ENCODE data around the gene SMAD7. TPM values are rescaled to one million over a fixed set of nuclear protein-coding genes. Genes with fewer than 3 reads are reported as not detected.

Gene SMAD7
- polyA plus RNA-seq, 1 donor, result 7.4 TPM

DNA sequence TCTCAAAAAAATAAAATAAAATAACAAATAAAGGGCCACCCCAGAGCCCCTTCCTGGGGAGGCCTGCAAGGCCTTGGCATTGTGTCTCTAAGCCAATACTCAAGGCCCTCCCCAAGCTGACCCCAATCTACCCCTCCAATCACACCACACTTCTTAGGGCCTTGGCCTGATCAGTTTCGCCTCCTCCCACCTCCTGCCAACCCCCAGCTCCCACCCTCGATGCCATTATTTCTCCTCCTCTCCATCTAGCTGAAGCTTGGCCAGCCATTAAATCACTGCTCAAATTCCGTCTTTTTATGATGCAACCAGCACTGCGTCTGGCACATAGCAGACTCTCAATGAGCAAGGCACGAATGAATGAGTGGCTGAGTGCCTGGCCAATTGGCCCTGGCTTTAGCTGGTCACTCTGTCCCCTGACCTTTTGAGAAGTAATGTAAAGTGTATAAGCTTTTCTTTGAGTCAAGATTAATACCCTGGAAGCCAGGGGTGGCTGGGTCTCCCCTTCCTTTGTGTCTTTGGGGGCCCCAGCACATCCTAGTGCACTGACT lies 55.9 kb downstream of the SMAD7 start:
- no peak for DNase-seq (ENCODE audit: low read depth)

- no peak for DNase-seq (ENCODE audit: low read depth)
These were observed 56.9 kb downstream of the SMAD7 start for GRCh38 chr18:48893608-48894600.

- no peak for DNase-seq (ENCODE audit: low read depth)
These were observed 57.6 kb downstream of the SMAD7 start for GRCh38 chr18:48893061-48893607.

- no peak for DNase-seq (ENCODE audit: low read depth)
These were observed 58.5 kb downstream of the SMAD7 start for GRCh38 chr18:48892146-48892855.

DNA sequence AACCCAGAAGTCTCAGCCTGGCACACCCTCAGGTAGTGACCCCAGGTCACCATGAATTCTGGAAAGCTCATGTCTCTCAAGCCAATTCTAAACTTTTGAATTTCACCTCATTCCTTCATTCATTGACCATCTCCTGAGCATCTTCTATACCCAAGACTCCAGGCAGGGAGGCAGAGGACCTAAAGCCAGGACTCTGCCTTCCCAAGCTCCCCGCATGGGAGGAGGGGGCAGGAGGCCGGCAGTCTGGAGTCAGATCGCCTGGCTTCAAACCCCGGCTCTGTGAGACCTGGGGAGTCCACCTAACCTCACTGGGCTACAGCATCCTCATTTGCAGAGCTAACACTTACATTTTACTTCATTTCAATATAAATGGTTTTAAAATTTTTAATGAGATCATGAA lies 59.0 kb downstream of the SMAD7 start:
- no peak for DNase-seq (ENCODE audit: low read depth)

DNA sequence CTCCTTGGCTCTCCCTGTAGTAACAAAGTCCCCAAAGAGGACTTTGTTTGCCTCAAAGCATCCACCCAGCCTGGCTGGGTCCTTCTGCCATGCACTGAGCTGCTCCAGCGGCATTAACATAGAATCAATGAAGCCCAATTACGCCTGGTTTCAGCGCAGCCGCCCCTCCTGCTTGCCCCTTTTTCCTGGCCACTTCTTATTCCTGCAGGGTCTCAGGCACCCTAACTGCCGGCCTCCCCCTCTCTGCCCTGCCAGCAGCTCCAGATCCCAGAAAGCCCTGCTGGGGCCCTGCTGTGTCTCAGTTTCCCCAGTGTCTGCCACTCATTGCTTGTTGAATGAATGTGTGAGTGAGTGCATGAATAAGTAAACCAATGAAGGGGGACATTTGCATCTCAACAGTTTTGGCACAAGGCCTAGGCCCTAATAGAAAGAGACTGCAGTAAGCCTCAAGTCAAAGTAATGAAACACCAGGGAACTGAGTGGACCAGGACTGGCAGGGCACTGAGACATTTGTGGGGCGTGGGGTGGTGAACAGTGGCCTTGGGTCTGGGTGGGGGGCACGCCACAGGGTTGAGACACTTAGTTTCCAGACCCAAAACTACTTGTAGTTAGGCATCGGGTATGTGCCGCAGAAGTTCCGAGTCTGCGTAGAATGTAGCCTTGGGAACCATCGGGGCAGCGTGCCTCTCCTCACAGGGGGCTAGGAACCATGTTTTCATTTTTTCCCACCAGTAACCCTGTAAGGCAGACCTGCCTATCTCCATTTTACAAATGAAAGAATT lies 60.6 kb downstream of the SMAD7 start:
- no peak for DNase-seq (ENCODE audit: low read depth)

DNA sequence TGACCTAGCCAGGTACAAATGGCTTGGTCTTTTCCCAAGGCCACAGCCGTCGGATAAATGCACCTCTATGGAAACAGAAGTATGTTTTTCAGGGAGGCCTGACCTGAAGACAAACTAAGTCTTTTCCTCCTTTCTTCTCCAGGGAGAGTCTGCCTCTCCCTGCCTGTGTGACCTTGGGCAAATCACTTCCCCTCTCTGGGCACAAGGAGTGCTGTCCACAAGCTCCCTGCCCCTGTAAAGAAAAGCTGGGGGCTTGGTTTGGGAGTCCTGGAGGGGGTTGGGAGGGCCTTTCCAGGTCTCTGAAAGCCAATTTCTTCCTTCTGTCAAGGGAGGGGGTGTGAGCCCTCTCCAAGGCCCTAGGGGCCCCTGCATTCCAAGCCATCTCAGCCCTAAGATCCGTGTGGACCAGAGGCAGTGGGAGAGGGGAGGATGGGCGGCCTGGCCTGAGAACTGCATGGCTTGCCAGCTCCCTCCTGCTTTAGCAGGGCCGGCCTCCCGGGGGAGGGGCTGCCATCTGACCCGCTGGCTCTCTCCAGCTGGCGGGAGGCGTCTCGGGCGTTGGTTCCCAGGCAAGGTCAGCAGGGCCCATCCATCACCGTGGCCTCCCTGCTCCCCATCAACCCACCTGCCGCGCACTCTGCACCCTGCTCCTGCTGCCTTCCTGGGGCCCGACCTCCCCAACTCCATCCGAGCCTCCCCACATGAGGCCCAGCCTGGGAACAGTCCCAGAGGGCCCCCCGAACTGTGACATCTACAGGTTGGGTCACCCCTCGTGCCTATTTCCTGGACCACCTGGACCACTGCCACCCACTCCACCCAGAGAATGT lies 61.4 kb downstream of the SMAD7 start:
- DNase-seq (ENCODE audit: low read depth), result no peak

DNA sequence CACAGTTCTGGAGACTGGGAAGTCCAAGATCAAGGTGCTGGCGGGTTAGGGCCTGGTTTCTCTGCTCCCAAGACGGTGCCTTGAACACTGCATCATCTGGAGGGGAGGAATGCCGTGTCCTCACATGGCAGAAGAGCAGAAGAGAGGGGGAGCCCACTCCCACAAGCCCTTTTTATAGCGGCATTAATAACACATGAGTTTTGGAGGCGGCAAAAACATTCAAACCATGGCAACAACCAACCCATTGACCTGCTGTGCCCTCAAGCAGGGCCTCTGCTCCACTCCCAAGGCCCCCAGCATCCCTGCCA lies 62.0 kb downstream of the SMAD7 start:
- no peak for DNase-seq (ENCODE audit: low read depth)

DNA sequence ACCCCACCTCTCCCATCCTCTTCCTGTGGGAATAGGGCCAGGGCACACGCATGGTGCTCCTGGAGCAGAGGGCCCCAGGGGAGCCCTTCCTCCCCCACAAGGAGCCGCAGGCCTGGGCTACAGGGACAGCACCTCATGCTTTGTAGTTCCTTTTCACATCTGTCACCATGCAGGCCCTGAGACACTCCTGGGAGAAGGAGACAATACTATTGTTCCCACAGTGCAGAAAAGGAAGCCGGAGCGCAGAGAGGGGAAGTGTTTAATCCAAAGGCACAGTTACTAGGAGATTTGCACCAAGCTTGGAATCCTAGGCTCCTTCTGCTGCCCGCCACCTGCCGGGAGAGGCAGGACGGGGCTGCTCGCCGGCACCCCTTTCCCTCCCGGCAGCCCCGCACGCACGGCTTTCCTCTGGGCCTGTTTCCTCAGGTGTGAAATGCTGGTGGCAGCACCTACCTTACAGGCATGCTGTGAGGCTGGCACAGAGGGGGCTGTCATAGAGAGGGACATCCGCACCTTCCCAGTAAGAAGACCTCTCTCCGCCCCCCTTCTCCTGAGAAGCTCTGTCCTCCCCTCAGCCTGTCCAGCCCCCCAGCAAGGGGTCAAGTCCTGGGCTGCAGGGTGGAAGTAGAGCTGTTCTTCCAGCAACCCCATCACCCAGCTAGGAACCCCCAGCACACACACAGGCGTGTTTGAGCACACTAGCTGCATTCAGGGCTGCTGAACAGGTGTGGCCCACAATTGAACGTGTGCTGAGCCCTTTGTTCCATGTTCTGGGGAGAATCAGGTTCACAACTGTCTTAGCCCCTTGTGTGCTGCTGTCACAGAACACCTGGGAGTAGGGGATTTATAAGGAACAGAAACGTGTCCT lies 62.6 kb downstream of the SMAD7 start:
- DNase-seq (ENCODE audit: low read depth), result no peak

DNA sequence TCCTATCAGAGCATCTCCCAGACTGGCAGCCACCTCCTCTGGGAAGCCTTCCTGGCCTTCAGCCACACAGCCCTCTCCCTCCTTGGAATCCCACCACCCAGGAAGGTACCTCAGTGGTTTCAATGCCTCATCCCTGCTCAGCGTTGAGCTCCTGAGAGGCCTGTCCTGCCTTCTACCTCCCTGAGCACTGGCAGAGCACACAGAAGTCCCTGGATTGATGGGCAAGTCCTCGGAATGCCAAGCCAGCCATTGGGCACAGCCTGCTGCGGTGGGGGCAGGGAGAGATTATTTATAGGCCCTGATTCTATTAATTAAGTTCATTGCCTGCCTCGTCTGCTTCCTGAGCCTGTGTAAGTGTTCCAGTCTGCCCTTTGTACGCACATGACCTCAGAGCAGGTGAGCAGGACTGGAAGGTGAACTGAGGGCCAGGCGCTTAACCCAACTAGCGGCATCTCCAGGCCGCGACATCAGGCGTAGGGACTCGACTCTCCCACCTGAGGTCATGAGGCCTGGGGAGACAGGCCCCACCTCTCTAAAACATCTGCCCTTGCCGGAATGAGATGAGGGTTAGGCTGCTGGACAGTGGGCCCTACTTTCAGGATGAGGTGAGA lies 63.4 kb downstream of the SMAD7 start:
- DNase-seq (ENCODE audit: low read depth), result no peak

- no peak for DNase-seq (ENCODE audit: low read depth)
These were observed 64.1 kb downstream of the SMAD7 start for GRCh38 chr18:48886520-48887293.

GRCh38 chr18:48885924-48886400 lies 64.8 kb downstream of the SMAD7 start:
- no peak for DNase-seq (ENCODE audit: low read depth)

- no peak for DNase-seq (ENCODE audit: low read depth)
These were observed 65.4 kb downstream of the SMAD7 start for GRCh38 chr18:48885266-48885923.

- DNase-seq (ENCODE audit: low read depth), result no peak
These were observed 66.0 kb downstream of the SMAD7 start for GRCh38 chr18:48884771-48885170.

DNA sequence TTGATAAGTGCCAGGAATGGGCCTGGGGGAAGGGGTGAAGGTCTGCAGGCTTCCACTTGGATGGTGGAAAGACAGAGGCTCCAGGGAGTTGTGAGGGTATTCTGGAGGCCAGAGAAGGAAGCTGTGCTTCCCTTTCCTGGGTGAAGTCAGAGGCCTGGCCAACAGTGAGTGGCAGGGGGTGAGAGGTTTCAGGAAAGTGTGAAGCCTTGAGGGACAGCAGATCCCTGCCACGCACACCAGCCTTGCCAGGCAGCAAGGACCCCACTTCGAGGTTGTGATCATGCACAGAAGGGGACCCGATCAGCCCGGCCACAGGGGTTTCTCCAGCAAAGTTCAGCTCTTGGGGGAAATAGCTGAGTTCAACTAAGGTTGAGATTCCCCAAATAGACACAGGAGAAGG lies 66.5 kb downstream of the SMAD7 start:
- DNase-seq (ENCODE audit: low read depth), result no peak

DNA sequence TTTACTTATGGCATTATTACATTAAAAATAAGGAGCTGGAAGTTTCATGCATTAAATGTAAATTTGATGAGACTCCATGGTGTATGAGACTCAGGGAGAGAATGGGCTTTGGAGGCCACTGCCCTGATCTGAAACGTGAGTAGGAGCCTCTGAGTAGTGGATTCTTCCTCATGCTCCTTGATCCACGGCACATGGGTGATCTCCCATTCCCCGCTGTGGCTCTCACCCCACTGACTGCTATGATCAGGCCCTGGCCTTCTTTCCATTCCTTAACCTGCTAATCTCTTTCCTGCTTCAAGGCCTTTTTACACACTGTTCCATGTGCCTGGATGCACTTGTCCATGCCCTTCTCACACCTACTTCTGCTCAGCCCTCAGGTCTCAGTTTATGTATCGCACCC lies 68.4 kb downstream of the SMAD7 start:
- DNase-seq (ENCODE audit: low read depth), result no peak

DNA sequence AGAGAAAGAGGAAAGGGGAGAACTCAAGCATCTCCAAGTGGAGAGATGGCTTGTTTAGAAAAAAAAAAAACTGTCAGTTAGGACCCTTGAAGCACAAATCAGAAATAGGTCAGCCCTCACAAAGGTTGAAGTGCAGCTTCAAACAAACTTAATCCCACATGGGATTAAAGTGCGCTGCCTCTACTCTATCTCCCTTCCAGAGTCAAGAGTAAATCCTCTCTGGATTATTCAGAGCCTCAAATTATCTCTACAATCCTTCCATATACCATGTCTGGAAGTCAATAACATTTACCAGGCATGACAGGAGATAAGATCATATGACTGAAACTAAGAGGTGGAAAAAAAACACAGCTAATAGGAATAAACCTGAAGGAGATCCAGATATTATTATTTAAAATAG lies 69.8 kb downstream of the SMAD7 start:
- no peak for DNase-seq (ENCODE audit: low read depth)

- DNase-seq (ENCODE audit: low read depth), result no peak
These were observed 71.7 kb downstream of the SMAD7 start for GRCh38 chr18:48879008-48879431.

Measured in forelimb muscle (tissue), 1 donor.